ENCODE measurements around the gene FAM13C. TPM values are rescaled to one million over a fixed set of nuclear protein-coding genes. Genes with fewer than 3 reads are reported as not detected.
"Not testable (repeated sequence)": the region's sequence is repeated elsewhere in the genome, so short reads cannot be mapped to it uniquely, and the experiment has no call there.

The FAM13C gene
- total RNA-seq (2014; rRNA removed; shearing (Covaris generic)) = not detected in 2 replicates

- in situ Hi-C loops (cut with HindIII; ENCODE audit: low sequenced_read_pairs) = no loop called here
- DNase-seq (ENCODE audit: low spot score) = peak; percentile 89
Observed at GRCh38 chr10:59362144-59362958, at the start of gene FAM13C. FAM13C (minus strand) TSS chr10:59362549; CDS start chr10:59362460, 89 bp downstream.

GRCh38 chr10:59405235-59405634, 42.9 kb upstream of the FAM13C start:
- in situ Hi-C loops (cut with HindIII; ENCODE audit: low sequenced_read_pairs) = no loop called here
- DNase-seq (ENCODE audit: low spot score) = no peak

- in situ Hi-C loops (cut with HindIII; ENCODE audit: low sequenced_read_pairs) = no loop called here
- no peak for DNase-seq (ENCODE audit: low spot score)
Observed at GRCh38 chr10:59400214-59400613, 37.9 kb upstream of the FAM13C start.

- DNase-seq (ENCODE audit: low spot score); in situ Hi-C loops (cut with HindIII; ENCODE audit: low sequenced_read_pairs): not testable (repeated sequence)
Observed at GRCh38 chr10:59399329-59399728, 37.0 kb upstream of the FAM13C start.

- no peak for DNase-seq (ENCODE audit: low spot score)
- in situ Hi-C loops (cut with HindIII; ENCODE audit: low sequenced_read_pairs) = no loop called here
Observed at GRCh38 chr10:59397961-59398360, 35.6 kb upstream of the FAM13C start.

GRCh38 chr10:59395984-59396383, 33.6 kb upstream of the FAM13C start:
- in situ Hi-C loops (cut with HindIII; ENCODE audit: low sequenced_read_pairs) = no loop called here
- DNase-seq (ENCODE audit: low spot score) = no peak

- in situ Hi-C loops (cut with HindIII; ENCODE audit: low sequenced_read_pairs) = no loop called here
- no peak for DNase-seq (ENCODE audit: low spot score)
Observed at GRCh38 chr10:59393349-59393748, 31.0 kb upstream of the FAM13C start.

- in situ Hi-C loops (cut with HindIII; ENCODE audit: low sequenced_read_pairs) = no loop called here
- DNase-seq (ENCODE audit: low spot score) = no peak
Observed at GRCh38 chr10:59391060-59391459, 28.7 kb upstream of the FAM13C start.

GRCh38 chr10:59388671-59388976, 26.3 kb upstream of the FAM13C start:
- in situ Hi-C loops (cut with HindIII; ENCODE audit: low sequenced_read_pairs) = no loop called here
- no peak for DNase-seq (ENCODE audit: low spot score)

- DNase-seq (ENCODE audit: low spot score) = no peak
- in situ Hi-C loops (cut with HindIII; ENCODE audit: low sequenced_read_pairs) = no loop called here
Observed at GRCh38 chr10:59387951-59388670, 25.8 kb upstream of the FAM13C start.

- in situ Hi-C loops (cut with HindIII; ENCODE audit: low sequenced_read_pairs) = no loop called here
- no peak for DNase-seq (ENCODE audit: low spot score)
Observed at GRCh38 chr10:59384761-59385160, 22.4 kb upstream of the FAM13C start.

- DNase-seq (ENCODE audit: low spot score) = no peak
- in situ Hi-C loops (cut with HindIII; ENCODE audit: low sequenced_read_pairs) = no loop called here
Observed at GRCh38 chr10:59383908-59384307, 21.6 kb upstream of the FAM13C start.

GRCh38 chr10:59383436-59383835, 21.1 kb upstream of the FAM13C start:
- DNase-seq (ENCODE audit: low spot score) = no peak
- in situ Hi-C loops (cut with HindIII; ENCODE audit: low sequenced_read_pairs) = no loop called here

- in situ Hi-C loops (cut with HindIII; ENCODE audit: low sequenced_read_pairs) = no loop called here
- DNase-seq (ENCODE audit: low spot score) = no peak
Observed at GRCh38 chr10:59382831-59383295, 20.5 kb upstream of the FAM13C start.

GRCh38 chr10:59381687-59382086, 19.3 kb upstream of the FAM13C start:
- in situ Hi-C loops (cut with HindIII; ENCODE audit: low sequenced_read_pairs) = no loop called here
- DNase-seq (ENCODE audit: low spot score) = no peak

- no peak for DNase-seq (ENCODE audit: low spot score)
- in situ Hi-C loops (cut with HindIII; ENCODE audit: low sequenced_read_pairs) = no loop called here
Observed at GRCh38 chr10:59376846-59377245, 14.5 kb upstream of the FAM13C start.

GRCh38 chr10:59375990-59376389, 13.6 kb upstream of the FAM13C start:
- DNase-seq (ENCODE audit: low spot score) = no peak
- in situ Hi-C loops (cut with HindIII; ENCODE audit: low sequenced_read_pairs) = no loop called here

- DNase-seq (ENCODE audit: low spot score) = no peak
Observed at GRCh38 chr10:59374916-59375315, 12.6 kb upstream of the FAM13C start.

GRCh38 chr10:59373071-59373470, 10.7 kb upstream of the FAM13C start:
- DNase-seq (ENCODE audit: low spot score) = no peak
- in situ Hi-C loops (cut with HindIII; ENCODE audit: low sequenced_read_pairs) = no loop called here

More at GRCh38 chr10:59374916-59375315, 12.6 kb upstream of the FAM13C start:
- in situ Hi-C loops (cut with HindIII; ENCODE audit: low sequenced_read_pairs) = no loop called here

- no peak for DNase-seq (ENCODE audit: low spot score)
- in situ Hi-C loops (cut with HindIII; ENCODE audit: low sequenced_read_pairs) = no loop called here
Observed at GRCh38 chr10:59372543-59372942, 10.2 kb upstream of the FAM13C start.
